NCI-H526 treated with DMSO at 0.1 percent for 48 hours (cell line): Measurements from ENCODE around the gene CHRNA5.
"Not testable (repeated sequence)": the region's sequence is repeated elsewhere in the genome, so short reads cannot be mapped to it uniquely, and the experiment has no call there.

ENCODE experiments used
- DNase-seq: peaks from one replicate; lab custom pipeline; 2025; lab: John Stamatoyannopoulos, UW

Gene CHRNA5

DNA sequence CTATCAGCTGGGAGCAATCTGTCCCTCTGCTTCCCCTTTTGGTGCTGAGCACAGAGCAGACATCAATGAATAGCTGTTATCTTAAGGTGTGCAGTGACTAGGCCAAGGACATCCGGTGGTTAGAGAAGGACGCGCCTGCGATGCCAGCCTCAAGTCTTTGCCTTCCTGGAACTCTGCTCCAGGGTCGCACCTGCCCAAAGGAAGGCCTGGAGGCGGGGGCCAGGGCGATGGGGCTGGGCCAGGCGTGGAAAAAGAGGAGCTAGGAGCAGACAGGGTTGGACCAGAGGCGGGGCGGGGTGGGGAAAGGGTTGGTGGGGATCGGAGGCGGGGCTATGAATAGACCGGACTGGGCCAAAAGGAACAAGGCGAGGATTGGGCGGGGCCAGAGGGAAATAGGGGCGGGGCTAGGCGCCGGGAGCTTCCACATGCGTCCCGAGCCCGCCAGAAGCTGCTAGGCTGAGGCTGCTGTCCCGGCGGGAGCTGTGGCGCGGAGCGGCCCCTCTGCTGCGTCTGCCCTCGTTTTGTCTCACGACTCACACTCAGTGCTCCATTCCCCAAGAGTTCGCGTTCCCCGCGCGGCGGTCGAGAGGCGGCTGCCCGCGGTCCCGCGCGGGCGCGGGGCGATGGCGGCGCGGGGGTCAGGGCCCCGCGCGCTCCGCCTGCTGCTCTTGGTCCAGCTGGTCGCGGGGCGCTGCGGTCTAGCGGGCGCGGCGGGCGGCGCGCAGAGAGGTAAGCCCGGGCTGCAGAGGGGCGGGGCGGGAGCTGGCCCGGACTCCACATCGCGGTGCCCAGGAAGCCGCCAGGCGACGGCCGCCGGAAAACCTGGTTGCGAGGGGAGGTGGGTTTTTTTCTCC is at the start of gene CHRNA5:
CHRNA5 (plus strand) TSS at position 424 of the 854 bp plus-strand sequence; CDS start at position 624, 200 bp downstream.
- peak; percentile 85 for DNase-seq

DNA sequence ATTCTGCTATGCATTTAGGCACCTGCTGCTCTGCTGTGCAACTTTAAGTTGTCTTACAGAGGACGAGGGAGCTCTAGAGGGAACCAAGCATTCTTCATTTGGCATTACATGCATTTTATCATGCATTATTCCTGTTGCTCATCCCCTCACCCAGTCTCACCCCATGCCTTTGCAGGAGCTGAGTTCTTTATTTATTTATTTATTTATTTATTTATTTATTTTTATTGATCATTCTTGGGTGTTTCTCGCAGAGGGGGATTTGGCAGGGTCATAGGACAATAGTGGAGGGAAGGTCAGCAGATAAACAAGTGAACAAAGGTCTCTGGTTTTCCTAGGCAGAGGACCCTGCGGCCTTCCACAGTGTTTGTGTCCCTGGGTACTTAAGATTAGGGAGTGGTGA is 45.3 kb upstream of the CHRNA5 start:
- not testable (repeated sequence) for DNase-seq

DNA sequence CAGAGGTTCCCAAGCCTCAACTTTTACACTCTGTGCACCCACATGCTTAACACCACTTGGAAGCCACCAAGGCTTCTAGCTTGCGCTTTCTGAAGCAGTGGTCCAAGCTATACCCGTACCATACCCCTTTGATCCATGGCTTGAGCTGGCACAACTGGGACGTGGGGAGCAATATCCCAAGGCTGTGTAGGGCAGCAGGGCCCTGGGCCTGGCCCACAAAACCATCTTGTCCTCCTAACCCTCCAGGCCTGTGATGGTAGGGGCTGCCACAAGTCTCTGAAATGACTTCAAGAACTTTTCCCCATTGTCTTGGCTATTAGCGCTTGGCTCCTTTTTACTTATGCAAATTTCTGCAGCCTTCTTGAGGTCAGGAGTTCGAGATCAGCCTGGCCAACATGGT is 41.1 kb upstream of the CHRNA5 start:
- DNase-seq, result no peak

DNA sequence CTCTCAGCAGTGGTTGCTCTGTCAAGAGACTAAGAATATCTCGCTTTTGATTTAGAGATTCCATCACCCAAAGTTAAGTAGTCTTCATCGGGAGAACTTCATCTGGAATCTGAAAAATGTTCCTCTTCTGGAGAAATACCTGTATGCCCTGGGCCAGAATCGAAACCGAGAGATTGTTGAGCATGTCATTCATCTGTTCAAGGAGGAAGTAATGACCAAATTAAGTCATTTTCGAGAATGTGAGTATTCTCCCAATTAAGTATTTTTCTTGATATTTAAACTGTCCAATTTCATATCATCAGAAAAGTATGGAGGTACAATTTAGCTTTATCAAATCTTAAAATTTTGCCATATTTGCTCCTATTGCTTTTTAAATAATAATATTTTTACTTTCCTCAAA is 38.0 kb upstream of the CHRNA5 start:
- DNase-seq, result no peak

DNA sequence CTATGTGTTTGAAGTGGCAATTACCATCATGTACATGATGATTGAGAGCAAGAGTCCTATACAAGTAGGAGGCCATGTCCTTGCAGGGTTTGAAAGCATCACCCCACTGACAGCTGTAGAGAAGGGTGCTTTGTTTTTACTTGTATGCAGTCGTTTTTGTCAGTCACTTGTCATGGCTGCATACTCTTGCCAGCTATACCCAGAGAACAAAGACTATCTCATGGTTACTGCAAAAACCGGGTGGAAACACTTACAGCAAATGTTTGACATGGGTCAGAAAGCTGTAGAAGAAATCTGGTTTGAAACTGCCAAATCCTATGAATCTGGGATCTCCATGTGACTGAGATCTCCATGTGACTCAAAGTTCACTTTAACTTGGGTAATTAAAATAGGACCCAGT is 32.0 kb upstream of the CHRNA5 start:
- no peak for DNase-seq

DNA sequence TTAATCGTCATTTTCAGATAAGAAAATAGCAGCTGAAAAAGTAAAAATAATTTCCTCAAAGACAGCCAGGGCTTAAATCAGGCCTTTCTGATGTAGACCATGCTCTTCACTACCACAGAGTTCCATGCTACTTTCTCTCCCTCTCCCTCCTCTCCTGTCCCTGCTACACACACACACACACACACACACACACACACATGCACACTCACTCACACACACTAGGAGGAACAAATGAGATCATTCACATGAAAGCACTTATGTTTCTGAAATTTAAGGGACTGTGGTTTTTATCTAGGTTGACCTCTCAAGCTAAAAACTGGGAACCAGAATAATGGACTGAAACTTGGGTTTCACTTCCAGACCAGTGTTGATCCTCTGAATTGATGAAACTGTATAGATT is 29.2 kb upstream of the CHRNA5 start:
- no peak for DNase-seq

DNA sequence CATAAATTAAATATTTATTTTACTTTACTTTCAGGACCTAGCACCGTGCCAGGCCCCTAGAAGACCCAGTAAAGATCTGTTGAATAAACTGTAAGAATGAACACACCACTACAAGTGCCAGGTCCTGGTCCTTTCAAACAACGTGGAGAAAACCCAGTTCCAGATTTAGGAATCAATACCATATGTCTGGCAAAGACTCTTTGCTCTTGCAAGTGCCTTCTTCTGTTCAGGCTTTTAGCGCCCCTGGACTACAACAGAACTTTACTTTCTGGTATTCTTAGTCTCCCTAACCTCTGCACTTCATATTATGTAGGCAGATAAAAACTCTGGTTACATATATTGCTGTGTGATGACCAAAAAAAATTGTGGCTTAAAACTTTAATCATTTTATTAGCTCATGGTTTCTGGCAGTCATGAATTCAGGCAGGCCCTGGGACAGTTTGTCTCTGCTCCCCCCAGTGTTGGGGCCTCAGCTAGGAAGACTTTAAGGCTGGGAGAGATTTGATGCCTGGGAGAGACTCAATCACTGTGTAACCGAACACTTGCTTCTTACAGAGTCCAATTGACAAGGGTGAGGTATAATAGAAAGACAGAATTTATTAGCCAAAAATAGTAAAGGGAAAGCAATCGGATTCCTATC is 27.9 kb upstream of the CHRNA5 start:
- no peak for DNase-seq

DNA sequence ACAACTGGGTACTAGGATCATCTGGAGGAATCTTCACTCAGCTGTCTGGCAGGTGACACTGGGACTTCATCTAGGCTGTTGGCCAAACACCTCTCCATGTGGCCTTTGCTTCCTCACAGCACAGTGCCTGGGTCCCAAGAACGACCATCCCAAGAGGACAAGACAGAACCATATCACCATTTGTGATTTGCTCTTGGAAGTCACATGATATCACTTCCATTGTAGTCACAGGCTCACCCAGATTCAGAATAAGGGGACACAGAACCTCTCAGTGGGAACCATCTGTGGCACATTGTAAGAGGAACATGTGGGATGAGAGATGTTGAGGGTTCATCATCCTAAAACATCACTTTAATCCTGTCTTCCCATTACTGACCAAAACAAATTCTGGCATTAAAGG is 27.0 kb upstream of the CHRNA5 start:
- no peak for DNase-seq

DNA sequence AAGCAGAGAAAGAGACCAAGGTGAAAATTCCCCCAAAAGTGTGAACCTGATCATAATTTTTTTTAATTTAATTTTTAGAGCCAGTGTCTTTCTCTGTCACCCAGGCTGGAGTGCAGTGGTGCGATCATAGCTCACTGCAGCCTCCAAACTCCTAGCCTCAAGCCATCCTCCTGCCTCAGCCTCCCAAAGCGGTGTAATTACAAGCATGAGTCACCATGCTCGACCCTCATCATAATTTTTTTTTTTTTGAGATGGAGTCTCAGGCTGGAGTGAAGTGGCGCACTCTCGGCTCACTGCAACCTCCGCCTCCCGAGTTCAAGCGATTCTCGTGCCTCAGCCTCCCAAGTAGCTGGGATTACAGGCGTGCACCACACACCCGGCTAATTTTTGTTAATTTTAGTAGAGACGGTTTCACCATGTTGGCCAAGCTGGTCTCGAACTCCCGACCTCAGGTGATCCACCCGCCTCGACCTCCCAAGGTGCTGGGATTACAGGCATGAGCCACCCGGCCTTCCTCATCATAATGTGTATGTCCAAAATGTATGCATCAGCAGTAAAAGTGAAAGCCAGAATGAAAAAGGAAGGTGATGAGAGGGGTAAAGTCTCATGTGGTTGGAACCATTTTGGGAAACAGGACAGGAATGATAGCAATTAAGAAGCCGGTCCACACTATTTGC is 25.7 kb upstream of the CHRNA5 start:
- not testable (repeated sequence) for DNase-seq

DNA sequence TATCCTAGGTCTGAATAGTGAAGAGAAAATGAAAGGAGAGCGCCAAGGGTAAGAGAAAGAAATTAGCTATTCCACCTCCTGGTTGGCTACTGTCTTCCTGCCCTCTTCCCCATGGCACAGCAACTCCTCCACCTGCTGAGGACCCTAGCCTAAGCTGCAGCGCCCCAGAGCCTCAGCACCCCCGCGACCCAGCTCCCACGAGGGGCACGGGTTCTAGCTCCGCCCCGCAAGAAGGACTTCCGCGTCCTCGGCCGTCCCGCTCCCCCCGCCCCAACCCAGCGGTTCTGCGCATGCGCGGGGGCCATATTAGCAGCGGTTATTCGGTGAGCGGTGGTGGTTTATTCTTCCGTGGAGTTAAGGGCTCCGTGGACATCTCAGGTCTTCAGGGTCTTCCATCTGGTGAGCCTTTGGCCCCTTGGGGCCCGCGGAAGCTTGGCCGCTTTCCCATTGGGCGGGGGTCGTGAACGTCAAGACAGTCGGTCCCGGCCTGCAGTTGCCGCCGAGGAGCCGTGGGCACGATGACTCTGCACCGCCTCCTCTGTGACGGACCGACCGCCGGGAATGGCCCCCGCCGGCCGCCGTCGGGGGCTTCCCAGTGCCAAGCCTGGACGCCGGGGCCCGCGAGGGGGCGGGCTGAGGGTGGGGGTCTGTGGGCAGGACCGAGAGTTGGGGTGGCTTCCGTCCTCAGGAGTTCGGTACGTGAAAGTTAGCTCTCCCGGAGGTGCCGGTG is 25.0 kb upstream of the CHRNA5 start, which contains the start of gene PSMA4:
PSMA4 (plus strand) TSS at position 304 of the 730 bp plus-strand sequence. CDS start 1,484 bp downstream, outside the sequence.
- DNase-seq, result peak; percentile 69

DNA sequence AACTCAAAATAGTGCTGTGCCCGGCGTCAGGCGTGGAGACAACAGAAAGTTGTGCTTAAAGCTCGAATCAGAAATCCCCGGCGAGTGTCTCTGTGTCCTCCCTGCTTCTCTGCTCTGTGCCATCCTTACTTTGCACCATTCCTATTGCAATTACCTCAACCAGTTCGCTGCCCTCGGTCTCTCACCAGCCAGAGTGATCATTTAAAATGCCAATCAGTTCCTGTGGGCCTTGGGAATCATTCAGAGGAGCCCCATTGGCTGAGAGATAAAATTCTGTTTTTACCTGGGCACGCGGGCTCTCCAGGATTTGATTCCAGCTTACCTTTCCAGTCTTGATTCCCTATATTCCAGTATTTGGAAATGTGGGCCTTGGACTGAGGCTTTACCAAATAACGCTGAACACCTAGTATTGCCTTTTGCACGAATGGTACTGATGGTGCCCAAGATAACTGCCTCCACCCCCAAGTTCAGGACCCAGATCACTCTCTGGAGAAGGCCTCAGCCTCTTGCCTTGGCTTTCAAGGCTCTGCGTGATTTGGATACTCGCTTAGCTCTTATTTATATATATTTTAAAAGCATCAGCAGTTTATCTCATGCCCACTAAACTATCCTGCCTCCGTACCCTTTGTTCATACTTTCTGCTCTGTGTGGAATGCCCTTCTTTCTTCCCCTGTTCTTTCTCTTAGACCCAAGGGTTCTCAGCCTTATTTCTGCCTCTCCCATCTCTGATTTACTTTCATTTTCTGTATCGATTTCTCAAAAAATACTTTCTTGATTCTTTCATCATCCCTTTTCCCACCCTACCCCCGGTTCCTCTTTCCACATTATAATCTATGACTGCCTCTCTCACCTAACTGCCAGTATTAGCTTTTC is 24.2 kb upstream of the CHRNA5 start:
- no peak for DNase-seq

DNA sequence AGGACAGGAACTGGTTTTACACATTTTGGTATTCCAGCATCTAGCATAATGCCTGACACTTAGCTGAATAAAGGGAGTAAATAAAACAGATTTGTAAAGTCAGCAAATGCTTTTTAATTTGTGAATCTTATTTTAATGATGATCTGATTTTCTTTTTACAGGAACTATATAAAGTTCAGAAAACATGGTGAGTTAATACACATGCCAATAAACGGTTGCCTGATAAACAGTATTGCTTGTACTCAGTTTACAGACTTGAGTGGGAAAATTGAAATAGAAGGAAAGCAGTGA is 23.6 kb upstream of the CHRNA5 start:
- no peak for DNase-seq

DNA sequence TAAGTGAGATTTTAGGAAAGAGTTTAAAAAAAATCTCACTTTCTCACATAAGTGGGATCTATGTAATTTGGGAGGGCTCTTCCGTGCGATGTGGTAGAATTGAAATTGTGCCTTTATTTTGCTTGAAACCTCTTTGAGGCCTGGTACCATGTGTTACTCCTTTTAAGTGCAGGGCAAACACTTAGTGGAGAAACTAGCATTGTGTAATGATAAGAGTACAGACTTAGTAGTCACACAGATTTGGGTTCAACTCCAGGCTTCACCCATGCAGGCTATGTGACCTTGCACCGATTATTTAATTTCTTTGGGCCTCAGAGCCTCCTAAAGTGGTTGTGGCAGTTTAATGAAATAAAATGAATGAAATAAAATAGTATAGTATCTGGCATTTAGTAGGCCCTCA is 22.7 kb upstream of the CHRNA5 start:
- no peak for DNase-seq

DNA sequence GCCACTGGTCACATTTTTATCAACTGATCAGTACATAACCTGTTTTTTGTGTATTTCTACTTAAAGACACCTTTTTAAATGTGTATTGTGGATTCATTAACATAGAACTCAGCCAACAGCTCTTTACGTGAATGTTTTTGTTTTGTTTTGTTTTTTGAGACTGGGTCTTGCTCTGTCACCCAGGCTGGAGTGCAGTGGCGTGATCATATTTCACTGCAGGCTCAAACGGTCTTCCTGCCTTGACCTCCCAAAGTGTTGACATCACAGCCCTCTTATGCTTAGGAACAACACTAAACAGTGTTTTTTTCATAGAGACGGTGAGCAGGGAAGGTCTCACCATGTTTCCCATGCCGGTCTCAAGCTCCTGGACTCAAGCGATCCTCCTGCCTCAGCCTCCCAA is 15.1 kb upstream of the CHRNA5 start:
- DNase-seq, result no peak

DNA sequence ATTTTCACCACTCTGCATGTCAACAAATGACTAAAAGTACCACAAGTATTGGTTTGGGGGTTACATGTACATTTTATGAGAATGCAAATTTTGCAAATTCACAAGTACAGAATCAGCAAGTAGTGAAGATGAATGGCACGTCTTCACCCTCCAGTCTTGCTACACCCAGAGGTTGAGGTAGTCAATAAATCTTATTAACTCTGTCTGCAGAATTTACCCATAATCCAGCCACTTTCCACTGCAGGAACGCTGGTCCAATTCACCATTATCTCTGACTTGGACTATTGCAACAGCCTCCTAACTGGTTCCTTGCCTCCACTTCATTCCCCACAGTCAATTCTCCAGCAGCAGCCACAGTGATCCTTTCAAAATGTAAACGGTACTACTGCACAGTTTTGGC is 14.5 kb upstream of the CHRNA5 start:
- no peak for DNase-seq

DNA sequence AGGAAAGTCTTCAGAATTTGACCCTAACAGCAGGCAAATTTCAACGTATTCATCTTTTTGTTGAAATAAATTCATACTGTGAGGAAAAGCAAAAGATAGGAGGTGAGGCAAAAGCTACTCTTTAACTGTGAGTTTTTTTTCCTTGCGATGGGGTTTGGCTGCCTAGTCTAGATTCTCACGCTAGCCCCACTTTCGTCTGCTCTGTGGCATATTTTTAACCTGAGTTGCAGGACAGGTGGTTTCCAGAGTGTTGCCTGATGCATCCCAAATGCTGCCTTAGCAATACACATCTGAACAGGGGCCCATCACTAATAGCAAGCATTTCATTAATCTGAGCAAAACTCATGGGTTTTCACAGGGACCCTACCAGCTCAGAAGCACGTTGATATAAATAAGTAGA is 13.4 kb upstream of the CHRNA5 start:
- no peak for DNase-seq

DNA sequence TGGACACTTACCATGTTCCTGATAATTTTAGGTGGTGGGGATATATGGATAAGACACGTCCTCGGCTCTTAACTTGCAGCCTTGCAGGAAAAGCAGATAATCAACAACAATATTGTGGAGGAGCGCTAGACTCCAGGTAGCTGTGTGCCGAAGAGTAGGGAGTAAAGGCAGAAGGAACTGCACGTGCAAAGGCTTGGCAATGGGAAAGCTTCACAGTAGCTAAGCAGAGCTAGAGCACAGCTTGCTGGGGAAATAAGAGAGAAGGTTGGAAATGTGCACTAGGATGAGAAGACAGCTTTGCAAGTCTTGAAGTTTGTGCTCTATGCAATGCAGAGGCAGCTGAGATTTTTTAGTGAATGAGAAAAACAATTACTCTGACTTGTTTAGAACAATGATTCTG is 12.7 kb upstream of the CHRNA5 start:
- no peak for DNase-seq

DNA sequence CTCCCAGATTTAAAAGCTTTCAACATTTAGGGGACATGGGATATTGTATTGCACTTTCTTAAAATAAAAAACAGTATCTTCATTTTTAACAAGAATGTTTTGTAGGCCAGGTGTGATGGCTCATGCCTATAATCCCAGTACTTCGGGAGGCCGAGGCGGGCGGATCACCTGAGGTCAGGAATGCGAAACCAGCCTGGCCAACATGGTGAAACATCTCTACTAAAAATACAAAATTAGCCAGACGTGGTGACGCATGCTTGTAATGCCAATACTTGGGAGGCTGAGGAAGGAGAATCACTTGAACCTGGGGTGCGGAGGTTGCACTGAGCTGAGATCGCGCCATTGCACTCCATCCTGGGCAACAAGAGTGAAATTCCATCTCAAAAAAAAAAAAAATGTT is 5.1 kb upstream of the CHRNA5 start:
- not testable (repeated sequence) for DNase-seq

DNA sequence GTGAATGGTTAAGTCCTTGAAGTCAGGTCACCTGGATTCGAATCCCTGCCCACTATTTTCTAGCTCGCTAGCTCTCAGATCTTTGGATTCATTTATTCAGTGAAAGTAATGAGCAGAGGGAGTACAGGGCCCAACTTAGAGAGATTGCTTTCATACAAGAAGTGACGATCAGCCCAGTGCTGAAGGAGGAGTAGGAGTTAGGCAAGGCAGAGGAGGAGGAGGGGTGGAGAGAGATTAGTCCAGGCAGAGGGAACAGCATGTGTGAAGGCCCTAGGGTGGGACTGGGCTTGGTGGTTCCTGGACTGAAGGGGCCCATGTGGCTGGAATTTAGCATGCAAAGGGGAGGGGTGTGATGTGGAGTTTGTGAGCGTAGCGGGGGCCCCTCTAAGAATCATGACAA is 3.8 kb upstream of the CHRNA5 start:
- DNase-seq, result no peak

DNA sequence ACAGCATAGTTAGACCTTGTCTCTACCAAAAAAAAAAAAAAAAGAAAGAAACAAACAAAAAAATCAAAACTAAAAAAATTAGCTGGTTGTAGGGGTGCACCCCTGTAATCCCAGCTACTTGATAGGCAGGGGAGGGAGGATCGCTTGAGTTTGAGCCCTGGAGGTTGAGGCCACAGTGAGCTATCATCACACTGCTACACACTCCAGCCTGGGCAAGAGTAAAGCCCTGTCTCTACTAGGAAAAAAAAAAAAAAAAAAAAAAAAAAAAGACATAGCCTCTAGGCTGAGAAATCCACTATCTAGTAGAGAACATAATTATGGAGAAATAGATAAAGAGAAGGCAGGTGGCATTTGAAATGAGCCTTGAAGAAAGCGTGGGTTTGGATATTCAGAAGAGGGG is 2.2 kb upstream of the CHRNA5 start:
- DNase-seq, result no peak

DNA sequence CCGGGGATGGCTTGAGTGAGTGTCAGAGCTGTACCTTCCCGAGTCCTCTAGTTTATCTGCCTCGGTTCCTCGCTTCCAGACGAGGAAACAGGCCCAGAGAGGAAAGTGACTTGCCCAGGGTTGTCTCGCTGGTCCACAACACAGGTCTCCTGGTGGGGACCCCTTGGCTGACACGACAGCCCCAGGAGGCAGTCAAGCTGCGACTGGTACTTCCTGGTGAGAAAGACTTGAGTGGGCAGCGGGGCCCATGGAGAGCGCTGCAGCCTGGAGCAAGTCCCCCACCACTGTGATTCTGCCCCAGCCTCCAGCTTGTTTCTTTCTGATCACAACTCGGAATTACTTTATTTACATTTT is 600 bp upstream of the CHRNA5 start:
- DNase-seq, result no peak
